PC-3 (cell line): ENCODE results near the gene HMCN1.

Experiments
- EZH2 ChIP-seq: fragments of 300-600 bp; sonication (generic); IDR thresholded peaks from one replicate; pipeline ENCODE4 v1.6.1; 2017; ENCODE audit warnings: antibody characterized with exemption, mild to moderate bottlenecking, low read length; ENCODE audit not compliant: unreplicated experiment
- EZH2phosphoT487 ChIP-seq: fragments of 300-600 bp; sonication (generic); IDR thresholded peaks from 2 replicates; pipeline ENCODE4 v1.6.1; 2018; ENCODE audit warnings: mild to moderate bottlenecking, antibody characterized with exemption, low read length, borderline replicate concordance
- TF ChIP-seq, protein P1 (sequence below): fragments of 300-600 bp; sonication (generic); conservative IDR thresholded peaks from 2 replicates; pipeline ENCODE4 v1.5.1; 2017; ENCODE audit warnings: antibody characterized with exemption, low read depth, mild to moderate bottlenecking, low read length

DNA sequence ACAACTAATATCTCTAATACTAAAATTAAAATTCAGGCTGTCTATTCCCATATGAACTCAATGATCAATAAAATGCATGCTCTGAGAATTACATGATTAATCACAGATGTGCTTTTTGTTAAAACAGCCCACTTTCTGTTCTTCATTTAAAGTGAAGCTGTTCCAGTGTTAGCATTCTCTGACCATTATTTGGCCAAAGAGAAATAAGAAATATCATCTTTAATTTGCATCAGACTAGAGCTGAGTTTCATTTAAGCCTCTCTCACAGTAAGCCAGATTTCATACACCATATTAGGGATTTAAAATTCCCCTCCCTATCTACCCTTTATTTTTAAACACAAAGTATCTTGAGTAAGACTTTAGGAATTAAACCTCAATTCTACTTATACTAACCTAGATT, 379.3 kb downstream of the HMCN1 start:
- TF ChIP-seq, protein P1, sequence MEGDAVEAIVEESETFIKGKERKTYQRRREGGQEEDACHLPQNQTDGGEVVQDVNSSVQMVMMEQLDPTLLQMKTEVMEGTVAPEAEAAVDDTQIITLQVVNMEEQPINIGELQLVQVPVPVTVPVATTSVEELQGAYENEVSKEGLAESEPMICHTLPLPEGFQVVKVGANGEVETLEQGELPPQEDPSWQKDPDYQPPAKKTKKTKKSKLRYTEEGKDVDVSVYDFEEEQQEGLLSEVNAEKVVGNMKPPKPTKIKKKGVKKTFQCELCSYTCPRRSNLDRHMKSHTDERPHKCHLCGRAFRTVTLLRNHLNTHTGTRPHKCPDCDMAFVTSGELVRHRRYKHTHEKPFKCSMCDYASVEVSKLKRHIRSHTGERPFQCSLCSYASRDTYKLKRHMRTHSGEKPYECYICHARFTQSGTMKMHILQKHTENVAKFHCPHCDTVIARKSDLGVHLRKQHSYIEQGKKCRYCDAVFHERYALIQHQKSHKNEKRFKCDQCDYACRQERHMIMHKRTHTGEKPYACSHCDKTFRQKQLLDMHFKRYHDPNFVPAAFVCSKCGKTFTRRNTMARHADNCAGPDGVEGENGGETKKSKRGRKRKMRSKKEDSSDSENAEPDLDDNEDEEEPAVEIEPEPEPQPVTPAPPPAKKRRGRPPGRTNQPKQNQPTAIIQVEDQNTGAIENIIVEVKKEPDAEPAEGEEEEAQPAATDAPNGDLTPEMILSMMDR: no peak
- TF ChIP-seq EZH2: no peak
- TF ChIP-seq EZH2phosphoT487: no peak
